ENCODE data around the gene DNAJC22.

GRCh38 chr12:49368240-49368600, 21.5 kb downstream of the DNAJC22 start:
- no peak for TF ChIP-seq IRF3 (IDR thresholded peaks at IDR 0.05; ENCODE audit: low read depth, low read length)
- TF ChIP-seq SIN3A (IDR thresholded peaks at IDR 0.05; ENCODE audit: borderline replicate concordance, low read depth, low read length), result no peak
- TF ChIP-seq TAF1 (IDR thresholded peaks at IDR 0.05; ENCODE audit: borderline replicate concordance, low read depth, low read length), result no peak
- TF ChIP-seq GABPA (IDR thresholded peaks at IDR 0.05; ENCODE audit: low read depth), result no peak
- TF ChIP-seq EP300 (IDR thresholded peaks at IDR 0.05; ENCODE audit: borderline replicate concordance in 1 of 2, low read depth in 1 of 2, low read length in 1 of 2), result no peak
- TF ChIP-seq NFIC (IDR thresholded peaks at IDR 0.05; ENCODE audit: borderline replicate concordance), result no peak
- TF ChIP-seq REST (IDR thresholded peaks at IDR 0.05; ENCODE audit: low read depth, low read length), result no peak

Measured in SK-N-SH (cell line).